ENCODE measurements around the gene ELOVL7.
"Not testable (repeated sequence)": the region's sequence is repeated elsewhere in the genome, so short reads cannot be mapped to it uniquely, and the experiment has no call there.

ELOVL7 gene

GRCh38 chr5:60792438-60792837, 51.6 kb downstream of the ELOVL7 start:
- no peak for DNase-seq

- no peak for DNase-seq
Measured at GRCh38 chr5:60789551-60789950, 54.5 kb downstream of the ELOVL7 start.

- DNase-seq: no peak
Measured at GRCh38 chr5:60788863-60789513, 55.1 kb downstream of the ELOVL7 start.

- no peak for DNase-seq
Measured at GRCh38 chr5:60779466-60779865, 64.6 kb downstream of the ELOVL7 start.

- no peak for DNase-seq
Measured at GRCh38 chr5:60776343-60776742, 67.7 kb downstream of the ELOVL7 start.

GRCh38 chr5:60765019-60765709, 78.9 kb downstream of the ELOVL7 start:
- DNase-seq: no peak

- no peak for DNase-seq
Measured at GRCh38 chr5:60763061-60763460, 81.0 kb downstream of the ELOVL7 start.

GRCh38 chr5:60754495-60754894, 89.6 kb downstream of the ELOVL7 start:
- DNase-seq: no peak

GRCh38 chr5:60744682-60745081, 99.4 kb downstream of the ELOVL7 start:
- DNase-seq: no peak

- DNase-seq: no peak
Measured at GRCh38 chr5:60743511-60744314, 100.4 kb downstream of the ELOVL7 start.

GRCh38 chr5:60740322-60740721, 103.7 kb downstream of the ELOVL7 start:
- DNase-seq: no peak

- no peak for DNase-seq
Measured at GRCh38 chr5:60738933-60739332, 105.1 kb downstream of the ELOVL7 start.

- no peak for DNase-seq
Measured at GRCh38 chr5:60738461-60738860, 105.6 kb downstream of the ELOVL7 start.

- not testable (repeated sequence) for DNase-seq
Measured at GRCh38 chr5:60730858-60731257, 113.2 kb downstream of the ELOVL7 start.

- DNase-seq: no peak
Measured at GRCh38 chr5:60727033-60727679, 116.9 kb downstream of the ELOVL7 start.

- DNase-seq: no peak
Measured at GRCh38 chr5:60724126-60724525, 119.9 kb downstream of the ELOVL7 start.

- no peak for DNase-seq
Measured at GRCh38 chr5:60722416-60722815, 121.7 kb downstream of the ELOVL7 start.

GRCh38 chr5:60719329-60719728, 124.7 kb downstream of the ELOVL7 start:
- no peak for DNase-seq

GRCh38 chr5:60718166-60718892, 125.7 kb downstream of the ELOVL7 start:
- DNase-seq: no peak

GRCh38 chr5:60715201-60715928, 128.7 kb downstream of the ELOVL7 start:
- not testable (repeated sequence) for DNase-seq

GRCh38 chr5:60712950-60713349, 131.1 kb downstream of the ELOVL7 start:
- DNase-seq: no peak

- DNase-seq: not testable (repeated sequence)
Measured at GRCh38 chr5:60711892-60712291, 132.2 kb downstream of the ELOVL7 start.

Data from activated CD4-positive, alpha-beta T cell treated with anti-CD3 and anti-CD28 coated beads for 1 hour (primary cell).